Stimulated activated CD4-positive, alpha-beta T cell treated with anti-CD3 and anti-CD28 coated beads, Interleukin-4, amount 100 ng/mL, for 48 hours (primary cell): Measurements from ENCODE around the gene PLEKHA6.
"Not testable (repeated sequence)": the region's sequence is repeated elsewhere in the genome, so short reads cannot be mapped to it uniquely, and the experiment has no call there.

Experiments used
- DNase-seq, 2 donors: peaks; one replicate each; pipeline ENCODE4 v3.0.0-alpha.2; 2020; ENCODE audit warnings: low read depth in 2 of 2

Gene PLEKHA6

GRCh38 chr1:204314893-204315658 lies 44.7 kb downstream of the PLEKHA6 start:
- no peak for DNase-seq

GRCh38 chr1:204314171-204314892 lies 45.4 kb downstream of the PLEKHA6 start:
- DNase-seq, result no peak

- DNase-seq, result no peak
Measured at GRCh38 chr1:204313675-204314074, 46.1 kb downstream of the PLEKHA6 start.

- not testable (repeated sequence) for DNase-seq
Measured at GRCh38 chr1:204310970-204311369, 48.8 kb downstream of the PLEKHA6 start.

- no peak for DNase-seq
Measured at GRCh38 chr1:204308023-204308628, 51.6 kb downstream of the PLEKHA6 start.

GRCh38 chr1:204307334-204307883 lies 52.3 kb downstream of the PLEKHA6 start:
- no peak for DNase-seq

GRCh38 chr1:204306076-204306475 lies 53.7 kb downstream of the PLEKHA6 start:
- no peak for DNase-seq

- no peak for DNase-seq
Measured at GRCh38 chr1:204304067-204304466, 55.7 kb downstream of the PLEKHA6 start.

- DNase-seq, result no peak
Measured at GRCh38 chr1:204302769-204303168, 57.0 kb downstream of the PLEKHA6 start.

GRCh38 chr1:204301171-204301957 lies 58.4 kb downstream of the PLEKHA6 start:
- DNase-seq, result no peak

GRCh38 chr1:204299814-204300365 lies 59.8 kb downstream of the PLEKHA6 start:
- DNase-seq, result no peak

GRCh38 chr1:204296431-204296988 lies 63.2 kb downstream of the PLEKHA6 start:
- no peak for DNase-seq

GRCh38 chr1:204295671-204296070 lies 64.1 kb downstream of the PLEKHA6 start:
- DNase-seq, result no peak

GRCh38 chr1:204294357-204294756 lies 65.4 kb downstream of the PLEKHA6 start:
- no peak for DNase-seq

GRCh38 chr1:204293605-204294337 lies 66.0 kb downstream of the PLEKHA6 start:
- no peak for DNase-seq

- no peak for DNase-seq
Measured at GRCh38 chr1:204292740-204293139, 67.0 kb downstream of the PLEKHA6 start.

- DNase-seq, result no peak
Measured at GRCh38 chr1:204289280-204289679, 70.4 kb downstream of the PLEKHA6 start.

GRCh38 chr1:204288021-204288588 lies 71.6 kb downstream of the PLEKHA6 start:
- DNase-seq, result no peak

GRCh38 chr1:204287466-204287891 lies 72.2 kb downstream of the PLEKHA6 start:
- no peak for DNase-seq
